ENCODE results near the gene SVIP. TPM values are rescaled to one million over a fixed set of nuclear protein-coding genes. Genes with fewer than 3 reads are reported as not detected.

The SVIP gene
- total RNA-seq, 1 experiment from 2014 or later = 46.2 TPM

DNA sequence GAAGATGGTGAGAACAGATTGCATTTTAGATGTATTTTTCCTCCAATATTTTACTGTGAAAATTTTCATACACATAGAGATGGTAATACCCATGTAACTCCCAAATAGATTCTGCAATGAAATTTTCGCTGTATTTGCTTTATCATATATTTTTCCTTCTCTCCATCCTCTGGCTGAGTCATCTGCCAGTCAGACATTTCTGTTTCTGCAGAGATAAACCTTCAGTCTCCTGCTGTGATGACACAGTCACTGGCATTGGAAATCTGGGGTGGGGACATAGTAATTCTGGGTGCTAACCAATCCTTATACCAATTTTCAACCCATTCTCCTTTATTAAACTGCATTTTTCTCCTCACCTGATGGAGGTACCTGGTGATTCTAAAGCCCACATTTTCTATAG is 33.7 kb downstream of the SVIP start:
- POLR2A ChIA-PET (ENCODE audit: low non-redundant PET) = no interaction called here
- intact Hi-C loops (cut with micrococcal nuclease; ENCODE audit: unreplicated experiment) = no loop called here
- no peaks in the 10 kb centered on the region for H3K27me3 ChIP-seq (replicated peaks; ENCODE audit: insufficient read depth, low read depth, low read length, poor library complexity)

DNA sequence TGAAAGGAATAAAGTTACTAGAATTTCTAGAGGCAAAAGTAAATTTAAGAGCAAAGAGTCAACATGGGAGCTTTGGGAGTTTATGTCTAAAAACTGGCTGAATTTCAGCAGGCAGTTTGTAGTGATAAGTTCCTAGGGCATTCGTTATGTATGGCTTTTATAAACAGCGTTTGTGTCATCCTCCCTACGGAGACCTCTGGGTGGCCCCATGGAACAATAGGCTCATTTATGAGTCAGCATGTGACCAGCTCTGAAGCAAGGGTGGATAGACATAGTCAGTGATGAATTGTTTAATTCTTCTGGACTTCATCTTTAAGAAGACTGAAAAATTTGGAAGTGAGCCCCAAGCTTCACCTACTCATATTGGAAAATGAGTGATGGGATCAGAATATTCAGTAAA is 37.1 kb downstream of the SVIP start:
- intact Hi-C loops (cut with micrococcal nuclease; ENCODE audit: unreplicated experiment) = no loop called here
- peaks cover 5% of the 10 kb centered on the region for H3K4me1 ChIP-seq (ENCODE audit: insufficient read depth, low read length, poor library complexity, severe bottlenecking)
- POLR2A ChIA-PET (ENCODE audit: low non-redundant PET) = no interaction called here
- H3K27ac ChIP-seq (ENCODE audit: low read depth, low read length, poor library complexity, severe bottlenecking) = no peak overlapping the region
- no peaks in the 10 kb centered on the region for H3K9me3 ChIP-seq (ENCODE audit: low read depth, low read length, poor library complexity, severe bottlenecking)
- H3K4me3 ChIP-seq (ENCODE audit: low read depth, low read length, poor library complexity, severe bottlenecking) = no peak overlapping the region
- peak; percentile 52 for DNase-seq (ENCODE audit: low spot score)
- no peaks in the 10 kb centered on the region for H3K27me3 ChIP-seq (replicated peaks; ENCODE audit: insufficient read depth, low read depth, low read length, poor library complexity)
- CTCF ChIA-PET = interaction anchor here (0.7 kb wide), 1 partner anchor 37 kb away, joined by 3 read pairs; no protein-coding TSS in a partner anchor
- TF ChIP-seq, protein P1, sequence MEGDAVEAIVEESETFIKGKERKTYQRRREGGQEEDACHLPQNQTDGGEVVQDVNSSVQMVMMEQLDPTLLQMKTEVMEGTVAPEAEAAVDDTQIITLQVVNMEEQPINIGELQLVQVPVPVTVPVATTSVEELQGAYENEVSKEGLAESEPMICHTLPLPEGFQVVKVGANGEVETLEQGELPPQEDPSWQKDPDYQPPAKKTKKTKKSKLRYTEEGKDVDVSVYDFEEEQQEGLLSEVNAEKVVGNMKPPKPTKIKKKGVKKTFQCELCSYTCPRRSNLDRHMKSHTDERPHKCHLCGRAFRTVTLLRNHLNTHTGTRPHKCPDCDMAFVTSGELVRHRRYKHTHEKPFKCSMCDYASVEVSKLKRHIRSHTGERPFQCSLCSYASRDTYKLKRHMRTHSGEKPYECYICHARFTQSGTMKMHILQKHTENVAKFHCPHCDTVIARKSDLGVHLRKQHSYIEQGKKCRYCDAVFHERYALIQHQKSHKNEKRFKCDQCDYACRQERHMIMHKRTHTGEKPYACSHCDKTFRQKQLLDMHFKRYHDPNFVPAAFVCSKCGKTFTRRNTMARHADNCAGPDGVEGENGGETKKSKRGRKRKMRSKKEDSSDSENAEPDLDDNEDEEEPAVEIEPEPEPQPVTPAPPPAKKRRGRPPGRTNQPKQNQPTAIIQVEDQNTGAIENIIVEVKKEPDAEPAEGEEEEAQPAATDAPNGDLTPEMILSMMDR (conservative IDR thresholded peaks at IDR 0.05; ENCODE audit: low read depth, low read length) = no peak
- no peak for TF ChIP-seq EZH2 (IDR thresholded peaks at IDR 0.05; ENCODE audit: borderline replicate concordance, low read depth, low read length, poor library complexity, severe bottlenecking)
- H3K36me3 ChIP-seq (ENCODE audit: insufficient read depth, low read length, poor library complexity, severe bottlenecking) = no peaks in the 10 kb centered on the region
- no TSS peak for BruUV-seq (replicated peaks)

More for the DNA sequence above, 33.7 kb downstream of the SVIP start:
- no peak for TF ChIP-seq EZH2 (IDR thresholded peaks at IDR 0.05; ENCODE audit: borderline replicate concordance, low read depth, low read length, poor library complexity, severe bottlenecking)
- TF ChIP-seq, protein P1 (conservative IDR thresholded peaks at IDR 0.05; ENCODE audit: low read depth, low read length) = no peak
- no peak overlapping the region for H3K4me3 ChIP-seq (ENCODE audit: low read depth, low read length, poor library complexity, severe bottlenecking)
- H3K36me3 ChIP-seq (ENCODE audit: insufficient read depth, low read length, poor library complexity, severe bottlenecking) = no peaks in the 10 kb centered on the region
- peaks cover 5% of the 10 kb centered on the region for H3K4me1 ChIP-seq (ENCODE audit: insufficient read depth, low read length, poor library complexity, severe bottlenecking)
- peak; percentile 21 for DNase-seq (ENCODE audit: low spot score)
- H3K27ac ChIP-seq (ENCODE audit: low read depth, low read length, poor library complexity, severe bottlenecking) = no peak overlapping the region
- CTCF ChIA-PET = no interaction called here
- no TSS peak for BruUV-seq (replicated peaks)
- no peaks in the 10 kb centered on the region for H3K9me3 ChIP-seq (ENCODE audit: low read depth, low read length, poor library complexity, severe bottlenecking)

DNA sequence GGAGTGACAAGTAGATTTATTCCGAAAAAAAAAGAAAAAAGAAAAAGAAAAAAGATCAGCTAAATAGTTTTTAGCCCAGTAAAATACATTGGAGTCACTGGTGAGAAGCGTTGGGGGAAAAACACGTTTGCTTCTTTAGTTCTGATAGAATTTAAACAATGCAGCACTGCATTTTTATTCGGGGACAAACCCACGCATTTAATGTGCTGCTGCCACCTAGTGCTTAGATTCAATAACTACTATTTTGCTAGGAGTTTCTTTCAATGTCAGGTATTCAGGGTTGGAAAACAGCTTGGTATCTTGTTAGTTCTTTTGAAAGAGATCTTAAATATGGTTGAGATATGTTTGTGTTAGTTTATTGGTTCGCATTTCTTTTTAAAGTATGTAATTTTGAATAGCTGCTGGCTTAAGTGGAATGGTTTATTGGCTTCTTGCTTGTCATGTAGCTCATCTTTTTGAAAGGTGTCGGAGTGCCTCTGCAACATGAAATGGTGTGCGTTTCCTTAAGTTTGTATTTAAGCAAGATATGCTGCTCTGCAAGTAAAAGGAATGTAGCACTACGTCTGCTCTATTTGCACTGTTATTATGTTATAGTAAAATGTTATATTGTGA is 41.9 kb downstream of the SVIP start:
- ChIA-PET POLR2A (ENCODE audit: low non-redundant PET) (no interaction called here), CTCF (interaction anchor here (0.8 to 2.0 kb wide), 4 partner anchors 11 to 452 kb away, joined by 3 to 8 read pairs (median 4); no protein-coding TSS in a partner anchor)
- BruUV-seq (replicated peaks) = no TSS peak
- Histone ChIP-seq H3K9me3 (ENCODE audit: low read depth, low read length, poor library complexity, severe bottlenecking) (no peaks in the 10 kb centered on the region), H3K36me3 (ENCODE audit: insufficient read depth, low read length, poor library complexity, severe bottlenecking) (no peaks in the 10 kb centered on the region), H3K27me3 (replicated peaks; ENCODE audit: insufficient read depth, low read depth, low read length, poor library complexity) (no peaks in the 10 kb centered on the region), H3K4me1 (ENCODE audit: insufficient read depth, low read length, poor library complexity, severe bottlenecking) (peaks cover 16% of the 10 kb centered on the region), H3K4me3 (ENCODE audit: low read depth, low read length, poor library complexity, severe bottlenecking) (no peak overlapping the region), H3K27ac (ENCODE audit: low read depth, low read length, poor library complexity, severe bottlenecking) (no peak overlapping the region)
- TF ChIP-seq, protein P1 (conservative IDR thresholded peaks at IDR 0.05; ENCODE audit: low read depth, low read length) = peak; percentile 69
- TF ChIP-seq EZH2 (IDR thresholded peaks at IDR 0.05; ENCODE audit: borderline replicate concordance, low read depth, low read length, poor library complexity, severe bottlenecking) = no peak
- peak; percentile 66 for DNase-seq (ENCODE audit: low spot score)
- intact Hi-C loops (cut with micrococcal nuclease; ENCODE audit: unreplicated experiment) = loop anchor here (2.0 to 5.0 kb wide), 5 partner anchors 117 to 540 kb away; partner anchors contain the start of gene FANCF

All from A673 (cell line).